ENCODE data around the gene CNTN5.

CNTN5 gene

DNA sequence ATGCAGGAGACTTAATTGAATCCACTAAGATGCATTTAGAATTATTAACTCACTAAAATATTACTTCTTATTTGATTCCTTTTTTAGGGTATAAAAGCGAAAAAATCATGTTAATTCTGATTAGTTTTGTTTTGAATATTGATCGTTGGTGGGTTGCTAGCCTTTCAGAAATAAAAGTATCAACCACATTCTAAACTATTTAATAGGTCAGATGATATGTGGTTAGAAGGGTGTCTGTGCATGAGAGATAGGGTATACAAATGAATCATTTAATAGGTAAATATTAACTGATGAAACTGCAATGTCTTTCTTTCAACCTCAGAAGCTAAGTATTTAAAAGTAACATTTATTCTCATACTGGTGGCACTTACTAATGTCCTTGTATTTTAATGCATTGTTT lies 515.1 kb downstream of the CNTN5 start:
- TF ChIP-seq, protein P1, sequence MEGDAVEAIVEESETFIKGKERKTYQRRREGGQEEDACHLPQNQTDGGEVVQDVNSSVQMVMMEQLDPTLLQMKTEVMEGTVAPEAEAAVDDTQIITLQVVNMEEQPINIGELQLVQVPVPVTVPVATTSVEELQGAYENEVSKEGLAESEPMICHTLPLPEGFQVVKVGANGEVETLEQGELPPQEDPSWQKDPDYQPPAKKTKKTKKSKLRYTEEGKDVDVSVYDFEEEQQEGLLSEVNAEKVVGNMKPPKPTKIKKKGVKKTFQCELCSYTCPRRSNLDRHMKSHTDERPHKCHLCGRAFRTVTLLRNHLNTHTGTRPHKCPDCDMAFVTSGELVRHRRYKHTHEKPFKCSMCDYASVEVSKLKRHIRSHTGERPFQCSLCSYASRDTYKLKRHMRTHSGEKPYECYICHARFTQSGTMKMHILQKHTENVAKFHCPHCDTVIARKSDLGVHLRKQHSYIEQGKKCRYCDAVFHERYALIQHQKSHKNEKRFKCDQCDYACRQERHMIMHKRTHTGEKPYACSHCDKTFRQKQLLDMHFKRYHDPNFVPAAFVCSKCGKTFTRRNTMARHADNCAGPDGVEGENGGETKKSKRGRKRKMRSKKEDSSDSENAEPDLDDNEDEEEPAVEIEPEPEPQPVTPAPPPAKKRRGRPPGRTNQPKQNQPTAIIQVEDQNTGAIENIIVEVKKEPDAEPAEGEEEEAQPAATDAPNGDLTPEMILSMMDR (conservative IDR thresholded peaks at IDR 0.05; ENCODE audit: low read length): no peak
- no peak for DNase-seq (ENCODE audit: low read depth)
- H3K4me3 ChIP-seq (ENCODE audit: low read length): no peak overlapping the region

GRCh38 chr11:99537681-99538080 lies 516.9 kb downstream of the CNTN5 start:
- TF ChIP-seq, protein P1 (conservative IDR thresholded peaks at IDR 0.05; ENCODE audit: low read length): no peak
- DNase-seq (ENCODE audit: low read depth): no peak
- no peak overlapping the region for H3K4me3 ChIP-seq (ENCODE audit: low read length)

- no peak overlapping the region for H3K4me3 ChIP-seq (ENCODE audit: low read length)
- DNase-seq (ENCODE audit: low read depth): no peak
- TF ChIP-seq, protein P1 (conservative IDR thresholded peaks at IDR 0.05; ENCODE audit: low read length): no peak
These were observed 524.9 kb downstream of the CNTN5 start for GRCh38 chr11:99545616-99546015.

GRCh38 chr11:99548264-99548663 lies 527.5 kb downstream of the CNTN5 start:
- no peak overlapping the region for H3K4me3 ChIP-seq (ENCODE audit: low read length)
- TF ChIP-seq, protein P1 (conservative IDR thresholded peaks at IDR 0.05; ENCODE audit: low read length): no peak
- DNase-seq (ENCODE audit: low read depth): no peak

GRCh38 chr11:99554232-99554903 lies 533.6 kb downstream of the CNTN5 start:
- no peak for DNase-seq (ENCODE audit: low read depth)
- TF ChIP-seq, protein P1 (conservative IDR thresholded peaks at IDR 0.05; ENCODE audit: low read length): no peak
- no peak overlapping the region for H3K4me3 ChIP-seq (ENCODE audit: low read length)

DNA sequence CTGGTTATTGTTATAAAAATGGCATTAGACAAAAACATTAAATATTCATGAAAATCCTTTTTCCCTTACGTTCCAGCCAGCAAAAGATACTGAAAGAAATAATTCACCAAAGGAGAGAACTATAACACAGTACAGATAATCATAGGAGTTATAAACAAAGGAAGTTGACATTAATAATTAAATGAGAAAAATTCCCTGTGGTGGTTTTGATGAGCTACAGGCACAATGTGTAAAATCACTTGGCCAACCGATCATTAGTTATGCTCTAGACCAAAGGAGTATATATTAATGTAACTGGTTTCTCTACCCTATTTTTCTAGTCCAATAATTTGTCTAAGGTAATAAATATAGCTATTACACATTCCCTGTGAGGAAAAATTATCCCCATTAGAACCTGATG lies 534.7 kb downstream of the CNTN5 start:
- no peak overlapping the region for H3K4me3 ChIP-seq (ENCODE audit: low read length)
- no peak for DNase-seq (ENCODE audit: low read depth)
- TF ChIP-seq, protein P1 (conservative IDR thresholded peaks at IDR 0.05; ENCODE audit: low read length): no peak

GRCh38 chr11:99565333-99565732 lies 544.6 kb downstream of the CNTN5 start:
- DNase-seq (ENCODE audit: low read depth): no peak
- TF ChIP-seq, protein P1 (conservative IDR thresholded peaks at IDR 0.05; ENCODE audit: low read length): no peak
- H3K4me3 ChIP-seq (ENCODE audit: low read length): no peak overlapping the region

Data from AG10803 (cell line).